Measurements from ENCODE around the gene ANXA8L1. TPM values are rescaled to one million over a fixed set of nuclear protein-coding genes. Genes with fewer than 3 reads are reported as not detected.

The ANXA8L1 gene
- total and polyA plus RNA-seq, 2 donors (not counting 1 experiment from before 2014, with no cell fraction given), result 0.05 TPM; not detected in 1

Other genes with a start within 250 kb of the ANXA8L1 start
- gene ANTXRL, start 88.8 kb upstream of the ANXA8L1 start, total RNA-seq, result not detected in 2 replicates
- gene ANTXRL, start 88.8 kb upstream of the ANXA8L1 start, polyA plus RNA-seq, result not detected in 2 replicates
- gene NPY4R, start 90.2 kb downstream of the ANXA8L1 start, total RNA-seq, result not detected in 2 replicates
- gene NPY4R, start 90.2 kb downstream of the ANXA8L1 start, polyA plus RNA-seq, result 0.07 and 0.24 TPM in 2 replicates
- gene GPRIN2, start 180.9 kb downstream of the ANXA8L1 start, total RNA-seq, result not detected in 2 replicates
- not detected in 2 replicates for gene GPRIN2, start 180.9 kb downstream of the ANXA8L1 start, polyA plus RNA-seq
- gene SYT15, start 203.4 kb downstream of the ANXA8L1 start, total RNA-seq, result under 0.01 TPM in 2 replicates
- 0.19 and 0.31 TPM in 2 replicates for gene SYT15, start 203.4 kb downstream of the ANXA8L1 start, polyA plus RNA-seq